MM.1S (cell line): ENCODE results near the gene SYT1.

ENCODE experiments used
- DNase-seq: peaks from one replicate; pipeline ENCODE4 v3.0.0-alpha.2; 2015
- H2AFZ ChIP-seq: fragments of 300-600 bp; sonication (generic); 2 replicates; pipeline ENCODE4 v1.6.0; 2016; ENCODE audit warnings: antibody characterized with exemption, low read length
- H3F3A ChIP-seq: fragments of 300-600 bp; sonication (generic); 2 replicates; pipeline ENCODE4 v1.6.1; 2016; ENCODE audit warnings: mild to moderate bottlenecking, antibody characterized with exemption, low read length, moderate library complexity, mixed read lengths; ENCODE audit not compliant: insufficient read depth
- H3K27ac ChIP-seq: fragments of 300-600 bp; sonication (generic); 2 replicates; pipeline ENCODE4 v1.5.1; 2016; ENCODE audit warnings: mild to moderate bottlenecking, low read length
- H3K27me3 ChIP-seq: fragments of 300-600 bp; sonication (generic); replicated peaks from 2 replicates; pipeline ENCODE4 v1.6.0; 2016; ENCODE audit warnings: low read length; ENCODE audit not compliant: insufficient read depth
- H3K36me3 ChIP-seq: fragments of 300-600 bp; sonication (generic); replicated peaks from 2 replicates; pipeline ENCODE4 v1.6.1; 2016; ENCODE audit warnings: mild to moderate bottlenecking, low read length, mixed read lengths; ENCODE audit not compliant: insufficient read depth
- H3K4me1 ChIP-seq: fragments of 300-600 bp; sonication (generic); 2 replicates; pipeline ENCODE4 v1.6.1; 2016; ENCODE audit warnings: low read length, mixed read lengths
- H3K4me2 ChIP-seq: fragments of 300-600 bp; sonication (generic); 2 replicates; pipeline ENCODE4 v1.6.0; 2016; ENCODE audit warnings: low read depth, low read length
- H3K4me3 ChIP-seq: fragments of 300-600 bp; sonication (generic); 2 replicates; pipeline ENCODE4 v1.5.1; 2016; ENCODE audit warnings: low read length, mixed read lengths
- H3K79me2 ChIP-seq: fragments of 300-600 bp; sonication (generic); 2 replicates; pipeline ENCODE4 v1.6.1; 2016; ENCODE audit warnings: mixed run types, low read length, mixed read lengths
- H3K9ac ChIP-seq: fragments of 300-600 bp; sonication (generic); 2 replicates; pipeline ENCODE4 v1.6.1; 2016; ENCODE audit warnings: low read length, mixed read lengths
- H3K9me2 ChIP-seq: fragments of 300-600 bp; sonication (generic); replicated peaks from 2 replicates; pipeline ENCODE4 v1.6.1; 2016; ENCODE audit warnings: mild to moderate bottlenecking, low read length, mixed read lengths; ENCODE audit not compliant: insufficient read depth
- H3K9me3 ChIP-seq: fragments of 300-600 bp; sonication (generic); replicated peaks from 2 replicates; pipeline ENCODE4 v1.6.1; 2016; ENCODE audit warnings: mild to moderate bottlenecking, low read length, mixed read lengths; ENCODE audit not compliant: insufficient read depth
- H4K20me1 ChIP-seq: fragments of 300-600 bp; sonication (generic); 2 replicates; pipeline ENCODE4 v1.6.1; 2016; ENCODE audit warnings: mild to moderate bottlenecking, low read length, moderate library complexity, mixed read lengths; ENCODE audit not compliant: insufficient read depth
- EZH2 ChIP-seq: fragments of 300-600 bp; sonication (generic); optimal IDR thresholded peaks from 2 replicates; pipeline ENCODE3; 2017; ENCODE audit warnings: low read depth, mild to moderate bottlenecking, antibody characterized with exemption, low read length, mixed read lengths
- EZH2phosphoT487 ChIP-seq: fragments of 300-600 bp; sonication (generic); IDR thresholded peaks from 2 replicates; pipeline ENCODE4 v1.6.1; 2018; ENCODE audit warnings: antibody characterized with exemption, low read length
- TF ChIP-seq, protein P1 (sequence below): fragments of 300-600 bp; sonication (generic); IDR thresholded peaks from 2 replicates; pipeline ENCODE4 v1.5.1; 2016; ENCODE audit warnings: antibody characterized with exemption, low read length, mixed read lengths

SYT1 gene

DNA sequence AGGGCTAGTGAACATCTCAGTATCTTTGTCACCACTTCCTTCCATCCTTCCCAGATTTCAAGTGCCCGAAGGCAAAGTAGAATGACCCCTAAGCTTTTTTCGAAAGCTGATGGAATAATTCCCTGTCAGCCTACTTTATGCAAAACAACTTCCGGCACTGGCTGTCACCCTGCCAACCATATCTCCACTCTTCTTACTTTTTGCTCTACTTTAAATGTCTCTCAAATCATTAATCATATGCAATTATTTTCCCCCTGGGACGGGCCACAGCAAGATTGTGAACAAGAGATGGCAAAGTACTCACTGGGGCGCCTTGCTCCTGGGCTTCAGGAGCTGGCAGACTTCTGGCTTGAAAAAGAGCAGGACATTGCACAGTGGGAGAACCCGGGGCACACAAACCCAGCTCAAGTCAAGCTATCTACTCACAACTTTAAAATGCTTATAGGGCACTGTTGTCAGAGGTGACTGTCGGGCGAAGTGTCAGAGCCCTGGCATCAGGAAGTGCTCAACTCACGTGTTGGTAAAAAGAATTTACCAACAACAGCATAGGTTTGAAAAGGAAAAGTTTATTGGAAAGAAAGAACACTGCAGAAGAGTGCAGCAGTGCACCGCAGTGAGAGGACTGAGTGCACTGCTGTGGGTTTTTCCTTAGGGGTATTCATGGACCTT lies 452.7 kb downstream of the SYT1 start:
- Histone ChIP-seq H3K27ac (no peak overlapping the region), H3K79me2 (no peaks in the 10 kb centered on the region), H4K20me1 (no peaks in the 10 kb centered on the region), H3K4me2 (no peak overlapping the region), H2AFZ (no peak overlapping the region), H3K4me3 (no peak overlapping the region), H3K9me3 (no peaks in the 10 kb centered on the region), H3K9me2 (no peaks in the 10 kb centered on the region), H3K36me3 (no peaks in the 10 kb centered on the region), H3K9ac (no peak overlapping the region), H3K4me1 (no peaks in the 10 kb centered on the region), H3K27me3 (no peaks in the 10 kb centered on the region), H3F3A (no peaks in the 10 kb centered on the region)
- TF ChIP-seq, protein P1, sequence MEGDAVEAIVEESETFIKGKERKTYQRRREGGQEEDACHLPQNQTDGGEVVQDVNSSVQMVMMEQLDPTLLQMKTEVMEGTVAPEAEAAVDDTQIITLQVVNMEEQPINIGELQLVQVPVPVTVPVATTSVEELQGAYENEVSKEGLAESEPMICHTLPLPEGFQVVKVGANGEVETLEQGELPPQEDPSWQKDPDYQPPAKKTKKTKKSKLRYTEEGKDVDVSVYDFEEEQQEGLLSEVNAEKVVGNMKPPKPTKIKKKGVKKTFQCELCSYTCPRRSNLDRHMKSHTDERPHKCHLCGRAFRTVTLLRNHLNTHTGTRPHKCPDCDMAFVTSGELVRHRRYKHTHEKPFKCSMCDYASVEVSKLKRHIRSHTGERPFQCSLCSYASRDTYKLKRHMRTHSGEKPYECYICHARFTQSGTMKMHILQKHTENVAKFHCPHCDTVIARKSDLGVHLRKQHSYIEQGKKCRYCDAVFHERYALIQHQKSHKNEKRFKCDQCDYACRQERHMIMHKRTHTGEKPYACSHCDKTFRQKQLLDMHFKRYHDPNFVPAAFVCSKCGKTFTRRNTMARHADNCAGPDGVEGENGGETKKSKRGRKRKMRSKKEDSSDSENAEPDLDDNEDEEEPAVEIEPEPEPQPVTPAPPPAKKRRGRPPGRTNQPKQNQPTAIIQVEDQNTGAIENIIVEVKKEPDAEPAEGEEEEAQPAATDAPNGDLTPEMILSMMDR = no peak
- DNase-seq = no peak

DNA sequence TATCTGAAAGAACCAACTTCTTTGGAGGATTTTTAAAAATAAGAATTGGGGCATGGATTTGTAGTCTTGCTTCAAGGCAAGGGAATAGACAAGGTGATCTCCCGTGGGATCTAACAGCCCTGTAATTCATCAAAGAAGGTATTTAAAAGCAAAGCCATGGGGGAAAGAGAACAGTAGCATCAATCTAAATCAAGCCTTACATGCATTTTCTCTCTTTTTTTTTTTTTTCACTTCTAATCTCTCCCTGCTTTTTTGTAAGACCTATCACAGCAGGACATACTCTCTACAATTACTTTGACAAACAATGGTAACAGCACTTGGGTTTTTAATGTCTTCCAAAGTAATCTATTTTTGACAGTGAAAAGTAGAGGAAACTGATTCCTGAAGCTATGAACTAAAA lies 458.3 kb downstream of the SYT1 start:
- DNase-seq = no peak
- Histone ChIP-seq H3K27me3 (no peaks in the 10 kb centered on the region), H4K20me1 (no peaks in the 10 kb centered on the region), H3K4me1 (no peaks in the 10 kb centered on the region), H3K9me3 (no peaks in the 10 kb centered on the region), H3K27ac (no peak overlapping the region), H3K9ac (no peak overlapping the region), H3K36me3 (no peaks in the 10 kb centered on the region), H2AFZ (no peak overlapping the region), H3F3A (no peaks in the 10 kb centered on the region), H3K4me3 (no peak overlapping the region), H3K4me2 (no peak overlapping the region), H3K79me2 (no peaks in the 10 kb centered on the region), H3K9me2 (no peaks in the 10 kb centered on the region)
- TF ChIP-seq EZH2 (no peak), EZH2phosphoT487 (no peak)
- TF ChIP-seq, protein P1 = no peak

DNA sequence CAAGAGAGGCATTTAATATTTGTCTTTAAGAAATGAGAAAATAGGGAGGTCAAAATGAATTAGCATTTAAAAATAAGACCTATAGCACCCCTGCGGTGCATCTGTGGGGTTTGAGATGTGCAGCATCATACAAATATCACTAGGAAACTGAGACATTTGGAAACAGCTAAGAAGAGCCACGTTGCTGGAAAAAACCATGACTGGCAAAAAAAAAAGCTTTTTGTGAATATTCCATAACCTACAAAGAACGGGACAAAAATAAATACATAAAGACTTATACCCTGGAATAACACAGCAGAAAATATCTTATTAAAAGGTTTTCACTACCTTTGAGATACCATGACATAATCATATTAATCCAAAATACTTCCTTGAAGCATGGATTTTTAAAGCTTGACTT lies 460.0 kb downstream of the SYT1 start:
- H2AFZ ChIP-seq = no peak overlapping the region
- H3K79me2 ChIP-seq = no peaks in the 10 kb centered on the region
- H3K27me3 ChIP-seq = no peaks in the 10 kb centered on the region
- no peaks in the 10 kb centered on the region for H3K4me1 ChIP-seq
- H3K27ac ChIP-seq = no peak overlapping the region
- H3K4me2 ChIP-seq = no peak overlapping the region
- no peaks in the 10 kb centered on the region for H3K9me2 ChIP-seq
- no peak overlapping the region for H3K4me3 ChIP-seq
- H3K9ac ChIP-seq = no peak overlapping the region
- no peak for TF ChIP-seq EZH2phosphoT487
- TF ChIP-seq, protein P1 = no peak
- TF ChIP-seq EZH2 = no peak
- no peaks in the 10 kb centered on the region for H4K20me1 ChIP-seq
- no peaks in the 10 kb centered on the region for H3K36me3 ChIP-seq
- H3K9me3 ChIP-seq = no peaks in the 10 kb centered on the region
- no peak for DNase-seq
- H3F3A ChIP-seq = no peaks in the 10 kb centered on the region
